ENCODE measurements around the gene CEMIP. TPM values are rescaled to one million over a fixed set of nuclear protein-coding genes. Genes with fewer than 3 reads are reported as not detected.

Gene CEMIP
- total RNA-seq, 2 experiments from 2014 or later: not detected

DNA sequence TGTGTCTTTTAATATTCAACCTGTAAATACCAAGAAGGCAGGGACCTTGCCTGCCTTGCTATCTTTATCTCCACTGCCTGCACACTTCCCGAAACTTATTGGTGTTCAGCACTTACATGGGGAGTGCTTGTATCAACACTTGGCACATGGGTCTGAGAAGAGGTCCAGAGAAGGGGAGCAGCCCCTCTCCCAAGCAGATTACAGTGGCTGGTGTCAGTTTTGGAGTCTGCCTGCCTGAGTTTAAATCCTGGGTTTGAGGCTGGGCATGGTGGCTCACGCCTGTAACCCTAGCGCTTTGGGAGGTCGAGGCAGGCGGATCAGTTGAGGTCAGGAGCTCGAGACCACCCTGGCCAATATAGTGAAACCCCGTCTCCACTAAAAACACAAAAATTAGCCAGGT, 190.1 kb downstream of the CEMIP start:
- Histone ChIP-seq H3K27ac (ENCODE audit: low read depth, low read length, poor library complexity, severe bottlenecking) (no peak overlapping the region), H2AFZ (ENCODE audit: low read length) (no peak overlapping the region), H3K79me2 (ENCODE audit: insufficient read depth, low read depth, low read length) (no peaks in the 10 kb centered on the region), H3K36me3 (ENCODE audit: insufficient read depth, low read length) (peaks cover 12% of the 10 kb centered on the region), H3K4me3 (ENCODE audit: low read depth, low read length, poor library complexity, severe bottlenecking) (no peak overlapping the region), H3K4me1 (ENCODE audit: insufficient read depth, low read length, poor library complexity, severe bottlenecking) (no peaks in the 10 kb centered on the region), H3K9me3 (ENCODE audit: low read length) (no peaks in the 10 kb centered on the region), H4K20me1 (ENCODE audit: insufficient read depth, low read length) (no peaks in the 10 kb centered on the region; the same call in 1 of the 2 replicates), H3K4me2 (ENCODE audit: low read length) (no peak overlapping the region), H3K9me2 (ENCODE audit: insufficient read depth, low read length) (no peaks in the 10 kb centered on the region)
- CTCF ChIA-PET (ENCODE audit: unreplicated experiment): interaction anchor here (0.6 kb wide), 1 partner anchor 11 kb away, joined by 3 read pairs; no protein-coding TSS in a partner anchor
- intact Hi-C loops (cut with micrococcal nuclease; ENCODE audit: unreplicated experiment): no loop called here
- no peak for TF ChIP-seq EZH2phosphoT487 (IDR thresholded peaks at IDR 0.05; ENCODE audit: borderline replicate concordance, low read depth, low read length)
- TF ChIP-seq, protein P1, sequence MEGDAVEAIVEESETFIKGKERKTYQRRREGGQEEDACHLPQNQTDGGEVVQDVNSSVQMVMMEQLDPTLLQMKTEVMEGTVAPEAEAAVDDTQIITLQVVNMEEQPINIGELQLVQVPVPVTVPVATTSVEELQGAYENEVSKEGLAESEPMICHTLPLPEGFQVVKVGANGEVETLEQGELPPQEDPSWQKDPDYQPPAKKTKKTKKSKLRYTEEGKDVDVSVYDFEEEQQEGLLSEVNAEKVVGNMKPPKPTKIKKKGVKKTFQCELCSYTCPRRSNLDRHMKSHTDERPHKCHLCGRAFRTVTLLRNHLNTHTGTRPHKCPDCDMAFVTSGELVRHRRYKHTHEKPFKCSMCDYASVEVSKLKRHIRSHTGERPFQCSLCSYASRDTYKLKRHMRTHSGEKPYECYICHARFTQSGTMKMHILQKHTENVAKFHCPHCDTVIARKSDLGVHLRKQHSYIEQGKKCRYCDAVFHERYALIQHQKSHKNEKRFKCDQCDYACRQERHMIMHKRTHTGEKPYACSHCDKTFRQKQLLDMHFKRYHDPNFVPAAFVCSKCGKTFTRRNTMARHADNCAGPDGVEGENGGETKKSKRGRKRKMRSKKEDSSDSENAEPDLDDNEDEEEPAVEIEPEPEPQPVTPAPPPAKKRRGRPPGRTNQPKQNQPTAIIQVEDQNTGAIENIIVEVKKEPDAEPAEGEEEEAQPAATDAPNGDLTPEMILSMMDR (conservative IDR thresholded peaks at IDR 0.05; ENCODE audit: low read length): no peak
- POLR2A ChIA-PET: no interaction called here
- BruUV-seq (replicated peaks): no TSS peak
- DNase-seq (ENCODE audit: low spot score): no peak

DNA sequence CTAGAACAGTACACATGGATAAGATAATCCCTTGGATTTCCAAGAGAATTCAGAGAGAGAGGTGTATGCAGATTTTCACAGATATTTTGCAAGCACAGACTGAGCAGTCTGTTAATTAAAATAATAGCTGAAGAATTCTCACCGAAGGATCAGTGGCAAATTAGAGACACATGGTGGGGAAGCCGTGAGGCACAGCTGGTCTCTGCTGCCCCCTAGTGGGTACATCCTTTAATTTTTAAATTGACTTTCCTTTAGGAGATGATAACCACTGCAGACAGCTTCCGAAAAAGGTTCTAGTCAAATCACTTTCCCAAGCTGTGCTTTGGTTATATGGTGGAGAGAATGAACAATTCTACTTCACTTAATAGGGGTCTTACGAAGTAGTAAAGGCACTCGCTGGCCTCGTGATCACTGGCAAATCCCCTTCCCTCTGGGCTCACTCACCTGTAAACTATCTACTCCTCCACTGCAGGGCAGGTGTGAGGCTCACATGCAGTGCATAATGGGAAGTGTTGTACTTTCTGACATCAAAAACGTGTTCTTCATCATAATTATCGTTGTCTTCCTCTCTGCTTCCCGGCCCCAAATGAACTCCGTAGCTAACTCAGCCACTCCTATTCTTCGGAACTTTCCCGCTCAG, 191.0 kb downstream of the CEMIP start:
- intact Hi-C loops (cut with micrococcal nuclease; ENCODE audit: unreplicated experiment): loop anchor here (1.0 to 5.0 kb wide), 2 partner anchors 403 to 514 kb away; no protein-coding TSS in a partner anchor
- Histone ChIP-seq H3K79me2 (ENCODE audit: insufficient read depth, low read depth, low read length) (no peaks in the 10 kb centered on the region), H3K27ac (ENCODE audit: low read depth, low read length, poor library complexity, severe bottlenecking) (no peak overlapping the region), H4K20me1 (ENCODE audit: insufficient read depth, low read length) (no peaks in the 10 kb centered on the region; the same call in 1 of the 2 replicates), H3K4me3 (ENCODE audit: low read depth, low read length, poor library complexity, severe bottlenecking) (no peak overlapping the region), H2AFZ (ENCODE audit: low read length) (no peak overlapping the region), H3K4me1 (ENCODE audit: insufficient read depth, low read length, poor library complexity, severe bottlenecking) (no peaks in the 10 kb centered on the region), H3K36me3 (ENCODE audit: insufficient read depth, low read length) (peaks cover 12% of the 10 kb centered on the region), H3K4me2 (ENCODE audit: low read length) (no peak overlapping the region), H3K9me2 (ENCODE audit: insufficient read depth, low read length) (no peaks in the 10 kb centered on the region), H3K9me3 (ENCODE audit: low read length) (no peaks in the 10 kb centered on the region)
- no peak for TF ChIP-seq EZH2phosphoT487 (IDR thresholded peaks at IDR 0.05; ENCODE audit: borderline replicate concordance, low read depth, low read length)
- TF ChIP-seq, protein P1 (conservative IDR thresholded peaks at IDR 0.05; ENCODE audit: low read length): peak; percentile 95
- ChIA-PET CTCF (ENCODE audit: unreplicated experiment) (interaction anchor here (0.6 to 0.9 kb wide), 2 partner anchors 10 to 296 kb away, joined by 3 to 4 read pairs; no protein-coding TSS in a partner anchor), POLR2A (no interaction called here)
- DNase-seq (ENCODE audit: low spot score): peak; percentile 64
- no TSS peak for BruUV-seq (replicated peaks)

DNA sequence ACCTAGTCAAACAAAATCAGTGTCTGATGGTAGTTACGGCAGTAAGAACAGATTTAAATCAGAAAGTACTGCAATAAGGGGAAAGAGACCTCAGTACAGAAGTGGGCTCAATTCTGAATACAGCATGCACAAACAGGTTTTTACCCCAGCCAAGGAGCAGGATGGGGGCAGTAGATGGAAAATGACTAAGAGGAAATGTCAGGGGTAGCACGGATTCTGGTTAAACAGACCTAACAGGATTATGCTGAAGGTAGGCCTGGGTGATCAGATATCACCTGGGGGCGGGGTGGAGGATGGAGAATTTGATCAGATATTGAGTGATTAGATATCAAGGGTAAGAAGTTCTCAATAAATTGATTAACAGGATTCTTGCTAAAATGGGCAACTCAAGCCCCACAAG, 191.5 kb downstream of the CEMIP start:
- no peak overlapping the region for H3K4me2 ChIP-seq (ENCODE audit: low read length)

More for the DNA sequence above, 191.5 kb downstream of the CEMIP start:
- TF ChIP-seq, protein P1 (conservative IDR thresholded peaks at IDR 0.05; ENCODE audit: low read length): no peak
- no peak for TF ChIP-seq EZH2phosphoT487 (IDR thresholded peaks at IDR 0.05; ENCODE audit: borderline replicate concordance, low read depth, low read length)
- H3K36me3 ChIP-seq (ENCODE audit: insufficient read depth, low read length): peaks cover 12% of the 10 kb centered on the region; the same call in 1 of the 2 replicates
- no peak overlapping the region for H2AFZ ChIP-seq (ENCODE audit: low read length)
- BruUV-seq (replicated peaks): no TSS peak
- H3K79me2 ChIP-seq (ENCODE audit: insufficient read depth, low read depth, low read length): no peaks in the 10 kb centered on the region
- POLR2A ChIA-PET: no interaction called here
- no peak overlapping the region for H3K4me3 ChIP-seq (ENCODE audit: low read depth, low read length, poor library complexity, severe bottlenecking)
- H3K27ac ChIP-seq (ENCODE audit: low read depth, low read length, poor library complexity, severe bottlenecking): no peak overlapping the region
- no peaks in the 10 kb centered on the region for H3K4me1 ChIP-seq (ENCODE audit: insufficient read depth, low read length, poor library complexity, severe bottlenecking)
- CTCF ChIA-PET (ENCODE audit: unreplicated experiment): interaction anchor here (0.9 kb wide), 1 partner anchor 296 kb away, joined by 4 read pairs; no protein-coding TSS in a partner anchor
- no peaks in the 10 kb centered on the region; the same call in 1 of the 2 replicates for H4K20me1 ChIP-seq (ENCODE audit: insufficient read depth, low read length)
- no peak for DNase-seq (ENCODE audit: low spot score)
- no peaks in the 10 kb centered on the region for H3K9me3 ChIP-seq (ENCODE audit: low read length)
- no peaks in the 10 kb centered on the region for H3K9me2 ChIP-seq (ENCODE audit: insufficient read depth, low read length)
- intact Hi-C loops (cut with micrococcal nuclease; ENCODE audit: unreplicated experiment): loop anchor here (1.0 to 5.0 kb wide), 2 partner anchors 403 to 514 kb away; no protein-coding TSS in a partner anchor

All from OCI-LY7 (cell line).